ENCODE data around the gene PROSER3.

The PROSER3 gene

GRCh38 chr19:35775298-35776101, 17.5 kb downstream of the PROSER3 start, which contains the start of gene ARHGAP33:
Gene ARHGAP33 (plus strand): TSS chr19:35775564. CDS start chr19:35775659, 95 bp downstream.
- in situ Hi-C loops (cut with MboI; ENCODE audit: low sequenced_read_pairs), result no loop called here

- in situ Hi-C loops (cut with MboI; ENCODE audit: low sequenced_read_pairs), result no loop called here
Observed at GRCh38 chr19:35776102-35776788, 18.3 kb downstream of the PROSER3 start.

GRCh38 chr19:35777086-35777841, 19.3 kb downstream of the PROSER3 start:
- in situ Hi-C loops (cut with MboI; ENCODE audit: low sequenced_read_pairs), result no loop called here

GRCh38 chr19:35777961-35778360, 20.0 kb downstream of the PROSER3 start:
- in situ Hi-C loops (cut with MboI; ENCODE audit: low sequenced_read_pairs), result no loop called here

- in situ Hi-C loops (cut with MboI; ENCODE audit: low sequenced_read_pairs), result no loop called here
Observed at GRCh38 chr19:35779033-35779432, 21.1 kb downstream of the PROSER3 start.

GRCh38 chr19:35780058-35780457, 22.1 kb downstream of the PROSER3 start:
- in situ Hi-C loops (cut with MboI; ENCODE audit: low sequenced_read_pairs), result no loop called here

GRCh38 chr19:35780717-35781116, 22.7 kb downstream of the PROSER3 start:
- in situ Hi-C loops (cut with MboI; ENCODE audit: low sequenced_read_pairs), result no loop called here

- in situ Hi-C loops (cut with MboI; ENCODE audit: low sequenced_read_pairs), result no loop called here
Observed at GRCh38 chr19:35781650-35782049, 23.7 kb downstream of the PROSER3 start.

- in situ Hi-C loops (cut with MboI; ENCODE audit: low sequenced_read_pairs), result no loop called here
Observed at GRCh38 chr19:35782589-35782988, 24.6 kb downstream of the PROSER3 start.

- in situ Hi-C loops (cut with MboI; ENCODE audit: low sequenced_read_pairs), result no loop called here
Observed at GRCh38 chr19:35783469-35784434, 25.8 kb downstream of the PROSER3 start.

- in situ Hi-C loops (cut with MboI; ENCODE audit: low sequenced_read_pairs), result no loop called here
Observed at GRCh38 chr19:35784503-35785338, 26.7 kb downstream of the PROSER3 start.

GRCh38 chr19:35785339-35785627, 27.3 kb downstream of the PROSER3 start:
- in situ Hi-C loops (cut with MboI; ENCODE audit: low sequenced_read_pairs), result no loop called here

- in situ Hi-C loops (cut with MboI; ENCODE audit: low sequenced_read_pairs), result no loop called here
Observed at GRCh38 chr19:35786299-35787160, 28.6 kb downstream of the PROSER3 start.

GRCh38 chr19:35787227-35787799, 29.3 kb downstream of the PROSER3 start:
- in situ Hi-C loops (cut with MboI; ENCODE audit: low sequenced_read_pairs), result no loop called here

- in situ Hi-C loops (cut with MboI; ENCODE audit: low sequenced_read_pairs), result no loop called here
Observed at GRCh38 chr19:35788205-35788960, 30.4 kb downstream of the PROSER3 start.

- in situ Hi-C loops (cut with MboI; ENCODE audit: low sequenced_read_pairs), result no loop called here
Observed at GRCh38 chr19:35789195-35789977, 31.4 kb downstream of the PROSER3 start.

All from hTERT RPE-1 (cell line).